BLaER1 (cell line): ENCODE results near the gene CD36.

Experiments used
- H3K27ac ChIP-seq: shearing (Covaris generic); formaldehyde crosslinking; 2 replicates; pipeline ENCODE4 v1.8.1; 2022
- H3K27me3 ChIP-seq: shearing (Covaris generic); formaldehyde crosslinking; 2 replicates; pipeline ENCODE4 v1.8.1; 2022
- H3K36me3 ChIP-seq: shearing (Covaris generic); formaldehyde crosslinking; 2 replicates; pipeline ENCODE4 v1.8.1; 2022
- H3K4me1 ChIP-seq: shearing (Covaris generic); formaldehyde crosslinking; 2 replicates; pipeline ENCODE4 v1.8.1; 2022
- H3K4me2 ChIP-seq: shearing (Covaris generic); formaldehyde crosslinking; 2 replicates; pipeline ENCODE4 v1.8.1; 2022
- H3K4me3 ChIP-seq: shearing (Covaris generic); formaldehyde crosslinking; 2 replicates; pipeline ENCODE4 v1.8.1; 2022
- H3K9ac ChIP-seq: shearing (Covaris generic); formaldehyde crosslinking; 2 replicates; pipeline ENCODE4 v1.8.1; 2022
- H3K9me3 ChIP-seq: shearing (Covaris generic); formaldehyde crosslinking; 2 replicates; pipeline ENCODE4 v1.8.1; 2022
- H4K20me1 ChIP-seq: shearing (Covaris generic); formaldehyde crosslinking; 2 replicates; pipeline ENCODE4 v1.8.1; 2022
- Cebpa-rat ChIP-seq: shearing (Covaris generic); IDR thresholded peaks from 2 replicates; pipeline ENCODE4 v1.8.1; 2022

CD36 gene

DNA sequence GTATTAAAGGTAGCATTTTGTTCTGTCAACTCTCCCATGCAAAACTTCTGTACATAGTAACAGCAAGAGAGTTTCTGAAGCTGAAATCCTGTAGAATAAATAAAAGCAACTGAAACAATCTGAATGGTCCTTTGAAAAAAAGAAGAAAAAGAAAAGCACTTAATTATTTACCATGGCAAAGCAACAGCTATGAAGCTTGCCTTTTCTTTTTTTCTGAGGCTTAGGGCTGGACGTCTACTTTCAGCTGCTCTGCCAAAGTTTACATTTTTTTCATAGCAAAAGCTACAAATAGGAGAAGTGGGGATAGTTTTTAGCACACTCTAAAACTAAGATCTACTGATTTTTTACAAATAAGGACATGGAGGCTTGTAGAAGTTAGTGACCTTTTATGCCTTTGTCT is 31.3 kb upstream of the CD36 start:
- Histone ChIP-seq H3K36me3 (no peaks in the 10 kb centered on the region), H3K4me2 (no peak overlapping the region), H3K4me3 (no peak overlapping the region), H3K27ac (no peak overlapping the region), H3K27me3 (no peaks in the 10 kb centered on the region), H3K4me1 (no peaks in the 10 kb centered on the region), H4K20me1 (no peaks in the 10 kb centered on the region), H3K9me3 (no peaks in the 10 kb centered on the region), H3K9ac (no peak overlapping the region)
- no peak for TF ChIP-seq Cebpa-rat

DNA sequence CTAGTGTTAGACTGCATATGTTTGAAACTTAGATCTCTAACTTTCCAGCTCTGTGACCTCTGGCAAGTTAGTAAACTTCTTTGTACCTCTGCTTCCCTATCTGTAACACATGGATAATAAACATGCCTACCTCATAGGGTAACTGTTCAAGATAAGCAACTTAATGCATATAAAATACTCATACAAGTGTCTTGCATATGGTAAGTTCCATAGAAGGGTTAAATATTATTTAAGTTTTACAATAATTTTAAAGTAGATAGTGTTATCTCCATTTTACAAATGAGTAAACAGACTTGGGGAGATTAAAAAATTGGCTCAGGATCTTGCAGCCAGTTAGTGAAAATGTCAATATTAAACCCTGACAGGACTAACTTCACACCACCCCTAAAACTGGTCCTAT is 30.1 kb upstream of the CD36 start:
- H3K9me3 ChIP-seq = no peaks in the 10 kb centered on the region
- no peaks in the 10 kb centered on the region for H4K20me1 ChIP-seq
- no peaks in the 10 kb centered on the region for H3K4me1 ChIP-seq
- no peak overlapping the region for H3K27ac ChIP-seq
- no peaks in the 10 kb centered on the region for H3K36me3 ChIP-seq
- no peak overlapping the region for H3K4me3 ChIP-seq
- no peak overlapping the region for H3K9ac ChIP-seq
- H3K27me3 ChIP-seq = no peaks in the 10 kb centered on the region
- no peak for TF ChIP-seq Cebpa-rat
- H3K4me2 ChIP-seq = no peak overlapping the region

DNA sequence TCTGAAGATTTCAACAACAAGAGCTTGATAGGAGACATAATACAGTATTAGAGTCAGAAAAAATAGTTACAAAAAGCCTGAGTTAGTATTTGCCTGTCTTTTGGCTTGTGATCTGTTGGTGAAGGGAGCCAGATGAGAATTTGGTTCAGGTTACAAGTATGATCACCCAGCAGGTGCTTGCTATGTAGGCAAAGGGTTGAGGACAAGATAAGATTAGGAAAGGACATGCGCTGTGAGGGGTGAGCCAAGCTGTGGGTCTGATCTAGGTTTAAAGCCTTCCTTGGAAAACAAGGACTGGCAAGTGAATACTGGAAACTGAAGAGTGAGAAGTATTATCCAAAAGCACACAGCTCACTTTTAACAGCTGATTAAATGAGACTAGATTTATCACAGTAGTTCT is 28.7 kb upstream of the CD36 start:
- Histone ChIP-seq H3K36me3 (no peaks in the 10 kb centered on the region), H3K4me1 (no peaks in the 10 kb centered on the region), H3K4me3 (no peak overlapping the region), H3K4me2 (no peak overlapping the region), H3K9me3 (no peaks in the 10 kb centered on the region), H4K20me1 (no peaks in the 10 kb centered on the region), H3K27me3 (no peaks in the 10 kb centered on the region), H3K9ac (no peak overlapping the region), H3K27ac (no peak overlapping the region)
- TF ChIP-seq Cebpa-rat = no peak

DNA sequence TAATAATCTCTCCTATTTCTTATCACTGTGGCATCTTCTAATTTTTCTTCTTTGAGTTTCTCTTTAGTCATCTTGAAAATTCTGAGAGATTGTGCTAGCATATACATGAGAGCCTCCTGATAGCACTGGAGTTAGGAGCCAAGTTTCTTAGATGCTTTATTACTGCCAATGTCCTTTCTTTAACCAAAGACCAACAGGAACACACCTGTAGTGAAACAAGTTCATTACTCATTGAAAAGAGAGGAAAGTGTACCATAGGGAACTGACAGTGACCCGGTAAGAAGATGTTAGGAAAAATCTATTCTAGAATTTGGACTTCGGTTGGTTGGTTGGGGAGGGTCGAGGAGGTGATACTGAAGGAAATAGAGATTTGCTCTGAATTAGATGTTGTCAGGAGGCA is 27.1 kb upstream of the CD36 start:
- H3K4me3 ChIP-seq = no peak overlapping the region
- H4K20me1 ChIP-seq = no peaks in the 10 kb centered on the region
- no peak overlapping the region for H3K27ac ChIP-seq
- H3K36me3 ChIP-seq = no peaks in the 10 kb centered on the region
- TF ChIP-seq Cebpa-rat = no peak
- no peak overlapping the region for H3K9ac ChIP-seq
- no peaks in the 10 kb centered on the region for H3K9me3 ChIP-seq
- H3K27me3 ChIP-seq = no peaks in the 10 kb centered on the region
- no peaks in the 10 kb centered on the region for H3K4me1 ChIP-seq
- no peak overlapping the region for H3K4me2 ChIP-seq

DNA sequence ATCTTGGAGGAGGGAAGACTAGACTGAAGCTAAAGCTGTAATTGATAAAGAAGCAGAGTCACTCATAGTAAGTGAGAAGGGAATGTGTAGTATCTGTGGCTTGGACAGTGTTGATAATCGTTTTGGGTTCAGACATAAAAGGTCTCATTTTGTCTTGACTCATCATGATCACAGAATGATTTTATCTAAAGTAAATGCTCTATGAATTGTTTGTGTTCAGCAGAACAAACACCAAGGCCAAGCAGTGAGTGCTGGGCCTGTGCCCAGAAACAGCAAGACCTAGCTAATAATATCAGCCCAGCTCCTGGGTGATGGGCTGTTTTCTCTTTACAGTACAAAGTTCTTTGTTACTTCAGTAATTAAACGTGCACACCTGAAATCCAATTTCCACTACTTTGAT is 26.7 kb upstream of the CD36 start:
- Histone ChIP-seq H4K20me1 (no peaks in the 10 kb centered on the region), H3K27me3 (no peaks in the 10 kb centered on the region), H3K36me3 (no peaks in the 10 kb centered on the region), H3K4me2 (no peak overlapping the region), H3K27ac (no peak overlapping the region), H3K4me1 (no peaks in the 10 kb centered on the region), H3K9ac (no peak overlapping the region), H3K9me3 (no peaks in the 10 kb centered on the region), H3K4me3 (no peak overlapping the region)
- no peak for TF ChIP-seq Cebpa-rat

DNA sequence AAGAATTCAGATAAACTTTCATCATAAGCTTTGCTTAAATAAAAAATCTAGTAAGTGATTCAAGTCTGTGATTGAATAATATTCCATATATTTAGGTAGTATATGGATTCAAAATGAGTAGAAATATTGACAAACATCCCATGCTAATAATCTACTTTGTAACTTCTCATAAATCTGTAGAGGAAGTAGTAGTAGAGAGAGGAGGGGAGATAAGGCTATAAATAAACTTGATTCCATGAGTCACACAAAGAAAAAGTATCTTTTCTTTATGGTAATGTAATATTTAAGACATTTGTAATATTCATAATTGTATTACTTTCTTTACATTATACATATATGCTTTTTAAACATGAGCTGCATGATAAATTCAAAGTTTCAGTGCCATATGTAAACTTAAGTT is 25.6 kb upstream of the CD36 start:
- Histone ChIP-seq H4K20me1 (no peaks in the 10 kb centered on the region), H3K4me1 (no peaks in the 10 kb centered on the region), H3K9ac (no peak overlapping the region), H3K4me2 (no peak overlapping the region), H3K27me3 (no peaks in the 10 kb centered on the region), H3K27ac (no peak overlapping the region), H3K36me3 (no peaks in the 10 kb centered on the region), H3K4me3 (no peak overlapping the region), H3K9me3 (no peaks in the 10 kb centered on the region)
- TF ChIP-seq Cebpa-rat = no peak

DNA sequence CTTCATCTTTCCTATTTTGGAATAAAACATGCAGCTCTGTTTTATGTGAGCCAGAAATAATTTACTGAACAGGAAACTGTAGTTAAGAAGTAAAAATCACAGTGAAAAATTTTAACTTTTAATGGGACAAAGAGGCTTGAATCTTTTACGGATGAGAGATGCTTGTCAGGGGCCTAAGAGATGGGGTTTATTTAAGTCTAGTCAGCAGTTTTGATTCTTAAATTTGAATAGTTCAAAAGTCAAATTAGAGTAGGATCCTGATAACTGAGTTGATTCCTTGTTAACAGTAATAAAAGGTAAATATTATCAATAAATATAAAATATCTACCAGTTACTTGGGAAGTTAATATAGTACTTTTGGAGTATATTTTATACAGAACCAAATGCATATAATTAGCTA is 24.9 kb upstream of the CD36 start:
- H3K27ac ChIP-seq = no peak overlapping the region
- no peak overlapping the region for H3K9ac ChIP-seq
- H3K4me2 ChIP-seq = no peak overlapping the region
- TF ChIP-seq Cebpa-rat = no peak
- no peaks in the 10 kb centered on the region for H4K20me1 ChIP-seq
- no peaks in the 10 kb centered on the region for H3K36me3 ChIP-seq
- no peaks in the 10 kb centered on the region for H3K4me1 ChIP-seq
- H3K4me3 ChIP-seq = no peak overlapping the region
- H3K9me3 ChIP-seq = no peaks in the 10 kb centered on the region
- H3K27me3 ChIP-seq = no peaks in the 10 kb centered on the region

DNA sequence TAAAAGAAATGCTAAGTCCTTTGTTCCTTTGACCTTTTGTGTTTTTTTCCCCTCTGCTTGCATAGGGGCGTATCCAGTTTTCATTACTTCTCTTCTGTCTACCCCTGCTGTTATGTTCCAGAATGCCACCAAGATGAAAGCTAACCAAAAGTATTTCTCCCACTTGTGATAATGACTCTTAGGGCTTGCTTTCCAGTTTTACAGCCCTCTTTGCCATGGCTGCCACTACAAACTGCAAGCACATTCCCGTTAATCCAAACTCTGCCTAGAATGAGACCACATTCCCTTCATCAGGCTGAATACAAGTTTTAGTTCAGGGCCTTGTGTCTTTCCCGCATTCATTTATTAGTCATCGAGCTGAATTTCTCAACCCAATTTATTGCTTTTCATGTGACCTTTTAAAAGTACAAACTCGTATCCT is 23.6 kb upstream of the CD36 start:
- Histone ChIP-seq H3K4me3 (no peak overlapping the region), H4K20me1 (no peaks in the 10 kb centered on the region), H3K9me3 (no peaks in the 10 kb centered on the region), H3K4me1 (no peaks in the 10 kb centered on the region), H3K27me3 (no peaks in the 10 kb centered on the region), H3K9ac (no peak overlapping the region), H3K27ac (no peak overlapping the region), H3K36me3 (no peaks in the 10 kb centered on the region), H3K4me2 (no peak overlapping the region)
- TF ChIP-seq Cebpa-rat = no peak

DNA sequence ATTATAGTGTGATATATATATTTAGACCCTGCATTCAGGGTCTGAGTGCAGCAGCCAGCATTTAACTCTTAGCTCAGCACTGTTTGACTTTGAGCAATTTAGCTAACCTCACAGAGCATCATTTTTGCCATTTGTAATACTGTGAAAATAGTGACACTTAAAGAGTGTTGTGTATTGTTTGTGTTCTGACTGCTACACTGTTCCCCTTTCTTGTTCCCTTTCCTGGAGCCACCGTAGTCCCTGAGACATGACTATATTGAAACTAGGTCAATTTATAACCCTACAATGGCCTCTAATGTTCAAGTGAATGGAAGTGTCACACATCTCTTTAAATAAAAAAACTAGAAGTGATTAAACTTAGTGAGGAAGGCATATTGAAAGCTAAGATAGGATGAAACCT is 20.3 kb upstream of the CD36 start:
- Histone ChIP-seq H4K20me1 (no peaks in the 10 kb centered on the region), H3K9me3 (no peaks in the 10 kb centered on the region), H3K9ac (no peak overlapping the region), H3K4me2 (no peak overlapping the region), H3K4me3 (no peak overlapping the region), H3K4me1 (no peaks in the 10 kb centered on the region), H3K27ac (no peak overlapping the region), H3K36me3 (no peaks in the 10 kb centered on the region), H3K27me3 (no peaks in the 10 kb centered on the region)
- TF ChIP-seq Cebpa-rat = no peak

DNA sequence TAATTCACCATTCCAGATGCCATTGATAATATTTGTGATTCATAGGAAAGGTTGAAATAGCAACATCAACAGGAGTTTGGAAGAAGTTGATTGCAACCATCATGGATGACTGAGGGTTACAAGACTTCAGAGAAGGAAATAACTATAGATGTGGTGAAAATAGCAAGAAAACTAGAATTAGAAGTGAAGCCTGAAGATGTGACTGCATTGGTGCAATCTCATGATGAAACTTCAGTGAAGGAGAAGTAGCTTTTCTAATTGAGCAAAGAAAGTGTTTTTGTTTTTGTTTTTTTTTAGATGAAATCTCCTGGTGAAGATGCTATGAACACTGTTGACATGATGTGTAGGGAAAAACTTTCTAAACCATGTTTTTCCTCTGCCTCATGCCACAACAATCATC is 18.7 kb upstream of the CD36 start:
- H3K4me2 ChIP-seq = no peak overlapping the region
- H3K36me3 ChIP-seq = no peaks in the 10 kb centered on the region
- H3K4me1 ChIP-seq = no peaks in the 10 kb centered on the region
- H4K20me1 ChIP-seq = no peaks in the 10 kb centered on the region
- no peaks in the 10 kb centered on the region for H3K27me3 ChIP-seq
- no peaks in the 10 kb centered on the region for H3K9me3 ChIP-seq
- TF ChIP-seq Cebpa-rat = no peak
- H3K4me3 ChIP-seq = no peak overlapping the region
- H3K9ac ChIP-seq = no peak overlapping the region
- H3K27ac ChIP-seq = no peak overlapping the region

DNA sequence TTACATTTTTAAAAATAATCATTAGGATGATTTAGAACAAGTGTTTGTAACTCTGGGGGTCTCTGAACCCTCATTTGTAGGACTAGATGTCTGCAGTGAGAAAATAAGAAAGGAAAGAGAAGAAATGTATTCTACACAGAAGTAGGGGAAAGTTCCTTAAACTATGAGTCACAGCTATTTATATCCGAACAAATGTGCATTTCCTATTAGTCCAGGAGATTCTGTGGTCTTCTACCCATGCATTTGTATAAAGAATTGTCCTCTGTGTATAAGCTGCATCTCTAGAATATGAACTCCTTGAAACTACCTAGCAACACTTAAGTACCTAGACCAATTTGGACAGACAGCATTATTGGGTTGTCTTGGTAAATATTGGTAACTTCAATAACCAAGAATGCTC is 15.9 kb upstream of the CD36 start:
- Histone ChIP-seq H3K4me1 (no peaks in the 10 kb centered on the region), H3K4me2 (no peak overlapping the region), H3K36me3 (no peaks in the 10 kb centered on the region), H4K20me1 (no peaks in the 10 kb centered on the region), H3K27me3 (no peaks in the 10 kb centered on the region), H3K4me3 (no peak overlapping the region), H3K9me3 (no peaks in the 10 kb centered on the region), H3K27ac (no peak overlapping the region), H3K9ac (no peak overlapping the region)
- TF ChIP-seq Cebpa-rat = no peak
